Hepatocyte (in vitro differentiated cells): ENCODE data around the gene DOCK4. TPM values are rescaled to one million over a fixed set of nuclear protein-coding genes. Genes with fewer than 3 reads are reported as not detected.

Experiments used
- DNase-seq: peaks from one replicate; pipeline ENCODE4 v3.0.0-alpha.2; 2016; ENCODE audit warnings: low spot score
- H2AFZ ChIP-seq: fragments of 200-600 bp; sonication (generic); 2 replicates; pipeline ENCODE4 v1.6.0; 2016; ENCODE audit warnings: antibody characterized with exemption, mild to moderate bottlenecking
- H3K27ac ChIP-seq: fragments of 200-600 bp; sonication (generic); 2 replicates; pipeline ENCODE4 v1.5.1; 2016; ENCODE audit warnings: mild to moderate bottlenecking
- H3K27me3 ChIP-seq: fragments of 200-600 bp; sonication (generic); 2 replicates; pipeline ENCODE4 v1.6.1; 2016
- H3K36me3 ChIP-seq: fragments of 200-600 bp; sonication (generic); replicated peaks from 2 replicates; pipeline ENCODE4 v1.5.1; 2016; ENCODE audit warnings: low read depth; ENCODE audit not compliant: insufficient read depth
- H3K4me1 ChIP-seq: fragments of 200-600 bp; sonication (generic); 2 replicates; pipeline ENCODE4 v1.5.1; 2016; ENCODE audit warnings: mild to moderate bottlenecking, moderate library complexity; ENCODE audit not compliant: insufficient read depth
- H3K4me2 ChIP-seq: fragments of 200-600 bp; sonication (generic); 2 replicates; pipeline ENCODE4 v1.6.0; 2016
- H3K4me3 ChIP-seq: fragments of 200-600 bp; sonication (generic); 2 replicates; pipeline ENCODE4 v1.5.1; 2016; ENCODE audit warnings: mild to moderate bottlenecking
- H3K79me2 ChIP-seq: fragments of 200-600 bp; sonication (generic); 2 replicates; pipeline ENCODE4 v1.6.0; 2017; ENCODE audit warnings: mild to moderate bottlenecking
- H3K9me2 ChIP-seq: fragments of 200-600 bp; sonication (generic); replicated peaks from 2 replicates; pipeline ENCODE4 v1.6.0; 2017; ENCODE audit warnings: mild to moderate bottlenecking; ENCODE audit not compliant: insufficient read depth
- H3K9me3 ChIP-seq: fragments of 200-600 bp; sonication (generic); 2 replicates; pipeline ENCODE4 v1.5.1; 2016; ENCODE audit warnings: low read depth, mild to moderate bottlenecking
- H4K20me1 ChIP-seq: fragments of 200-600 bp; sonication (generic); 2 replicates; pipeline ENCODE4 v1.6.0; 2016; ENCODE audit warnings: mild to moderate bottlenecking; ENCODE audit not compliant: insufficient read depth, poor library complexity, severe bottlenecking
- EZH2 ChIP-seq: fragments of 200-600 bp; sonication (generic); IDR thresholded peaks from 2 replicates; pipeline ENCODE4 v1.6.1; 2016; ENCODE audit warnings: antibody characterized with exemption, mild to moderate bottlenecking, borderline replicate concordance
- EZH2phosphoT487 ChIP-seq: fragments of 200-600 bp; sonication (generic); IDR thresholded peaks from one replicate; pipeline ENCODE4 v1.6.1; 2018; ENCODE audit warnings: antibody characterized with exemption, mild to moderate bottlenecking, low read depth, moderate library complexity; ENCODE audit not compliant: unreplicated experiment, severe bottlenecking
- WGBS: methylation state at CpG from one replicate; pipeline ENCODE4 v1.1.6; 2016; ENCODE audit warnings: low lambda C conversion rate; ENCODE audit errors: missing lambda C conversion rate; 5-methylcytosine and 5-hydroxymethylcytosine counted together
- polyA plus RNA-seq: library from polyadenylated mRNA; unstranded; fragments of >200 nt; fragmentation: Nextera tagmentation; extraction: Ambion mirVana; gene quantifications from 2 replicates; pipeline ENCODE4 v1.2.1, GENCODE V29; 2016
- total RNA-seq: library from RNA; depleted of rRNA; stranded (reverse); fragments of >200 nt; gene quantifications from 2 replicates; pipeline ENCODE4 v1.2.3, GENCODE V29; 2014
- TF ChIP-seq, protein P1 (sequence below): fragments of 200-600 bp; sonication (generic); IDR thresholded peaks from 2 replicates; pipeline ENCODE4 v1.5.1; 2016; ENCODE audit warnings: antibody characterized with exemption, mild to moderate bottlenecking; ENCODE audit not compliant: poor library complexity

Gene DOCK4
- total and polyA plus RNA-seq, 2 experiments from 2014 or later, result 4.4 to 22.9 TPM

DNA sequence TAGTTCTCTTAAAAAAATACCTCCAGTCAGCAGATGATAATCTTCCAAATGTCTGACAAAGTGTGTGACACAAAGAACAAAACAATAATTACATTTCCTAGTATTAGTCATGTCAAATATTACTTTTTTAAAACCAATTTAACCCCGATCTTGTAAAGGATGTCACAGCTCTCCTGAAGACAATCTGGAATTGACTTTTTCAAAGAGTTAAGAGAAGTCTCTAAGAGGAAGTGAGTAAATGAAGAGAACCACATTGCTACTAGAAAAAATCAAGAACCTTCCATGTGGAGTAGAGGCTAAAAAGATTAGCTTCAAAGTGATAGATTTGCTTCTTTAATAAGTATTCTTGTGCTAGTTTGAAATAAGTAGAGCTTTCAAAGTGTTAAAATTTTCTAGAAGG, 425.7 kb downstream of the DOCK4 start:
- Histone ChIP-seq H3K27me3 (no peaks in the 10 kb centered on the region), H3K79me2 (no peaks in the 10 kb centered on the region), H3K4me3 (no peak overlapping the region), H3K27ac (no peak overlapping the region), H3K4me2 (no peak overlapping the region), H4K20me1 (no peaks in the 10 kb centered on the region), H3K36me3 (no peaks in the 10 kb centered on the region), H3K4me1 (no peaks in the 10 kb centered on the region), H3K9me2 (no peaks in the 10 kb centered on the region), H2AFZ (no peak overlapping the region), H3K9me3 (no peaks in the 10 kb centered on the region)
- DNase-seq, result no peak
- 78% methylated on average over 1 of the region's 1 CpG for WGBS
- TF ChIP-seq EZH2 (no peak), EZH2phosphoT487 (no peak)
- TF ChIP-seq, protein P1, sequence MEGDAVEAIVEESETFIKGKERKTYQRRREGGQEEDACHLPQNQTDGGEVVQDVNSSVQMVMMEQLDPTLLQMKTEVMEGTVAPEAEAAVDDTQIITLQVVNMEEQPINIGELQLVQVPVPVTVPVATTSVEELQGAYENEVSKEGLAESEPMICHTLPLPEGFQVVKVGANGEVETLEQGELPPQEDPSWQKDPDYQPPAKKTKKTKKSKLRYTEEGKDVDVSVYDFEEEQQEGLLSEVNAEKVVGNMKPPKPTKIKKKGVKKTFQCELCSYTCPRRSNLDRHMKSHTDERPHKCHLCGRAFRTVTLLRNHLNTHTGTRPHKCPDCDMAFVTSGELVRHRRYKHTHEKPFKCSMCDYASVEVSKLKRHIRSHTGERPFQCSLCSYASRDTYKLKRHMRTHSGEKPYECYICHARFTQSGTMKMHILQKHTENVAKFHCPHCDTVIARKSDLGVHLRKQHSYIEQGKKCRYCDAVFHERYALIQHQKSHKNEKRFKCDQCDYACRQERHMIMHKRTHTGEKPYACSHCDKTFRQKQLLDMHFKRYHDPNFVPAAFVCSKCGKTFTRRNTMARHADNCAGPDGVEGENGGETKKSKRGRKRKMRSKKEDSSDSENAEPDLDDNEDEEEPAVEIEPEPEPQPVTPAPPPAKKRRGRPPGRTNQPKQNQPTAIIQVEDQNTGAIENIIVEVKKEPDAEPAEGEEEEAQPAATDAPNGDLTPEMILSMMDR, result no peak

DNA sequence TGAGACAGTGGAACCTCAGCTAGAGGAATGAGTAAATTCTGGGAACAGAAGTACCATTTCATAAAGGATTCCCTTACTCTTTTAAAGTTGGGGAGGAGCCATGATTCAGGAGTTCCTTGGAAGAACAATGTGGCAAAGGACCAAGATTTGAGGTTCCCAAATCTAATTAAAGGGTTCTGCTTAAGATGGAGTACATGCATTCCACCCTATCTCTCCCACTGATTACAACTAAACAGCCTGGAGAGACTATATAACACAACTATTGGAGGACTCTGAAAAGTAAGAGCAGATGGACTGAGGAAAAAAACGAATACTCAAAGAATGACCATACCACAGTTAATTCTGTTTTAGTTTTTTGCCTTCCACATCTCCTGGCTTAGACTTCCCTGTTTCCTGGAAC, 431.0 kb downstream of the DOCK4 start:
- Histone ChIP-seq H3K79me2 (no peaks in the 10 kb centered on the region), H3K36me3 (no peaks in the 10 kb centered on the region), H3K27me3 (no peaks in the 10 kb centered on the region), H3K4me3 (no peak overlapping the region), H3K4me1 (no peaks in the 10 kb centered on the region), H3K27ac (no peak overlapping the region), H4K20me1 (no peaks in the 10 kb centered on the region), H3K9me2 (no peaks in the 10 kb centered on the region), H3K9me3 (no peaks in the 10 kb centered on the region), H3K4me2 (no peak overlapping the region), H2AFZ (no peak overlapping the region)
- TF ChIP-seq, protein P1, result no peak
- TF ChIP-seq EZH2phosphoT487, result no peak
- TF ChIP-seq EZH2, result no peak
- no peak for DNase-seq
- 93% methylated on average over 1 of the region's 1 CpG for WGBS

DNA sequence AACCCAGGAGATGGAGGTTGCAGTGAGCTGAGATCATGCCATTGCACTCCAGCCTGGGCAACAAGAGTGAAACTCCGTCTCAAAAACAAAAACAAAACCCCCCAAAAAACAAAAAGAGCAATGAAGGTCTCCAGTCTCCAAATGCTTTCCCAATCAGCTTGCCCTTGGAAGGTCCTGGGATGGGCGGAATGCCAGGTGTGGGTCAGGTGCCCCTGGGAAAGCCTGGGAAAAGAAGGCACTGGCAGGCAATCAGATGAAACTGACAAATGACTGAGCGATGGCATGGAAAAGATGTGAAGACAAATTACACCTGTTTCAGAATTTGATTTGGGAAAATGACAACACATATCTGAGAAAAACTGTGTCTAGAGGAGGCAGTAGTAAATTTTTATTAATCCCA, 433.5 kb downstream of the DOCK4 start:
- no peaks in the 10 kb centered on the region for H3K79me2 ChIP-seq
- H3K9me3 ChIP-seq, result no peaks in the 10 kb centered on the region
- H3K4me3 ChIP-seq, result no peak overlapping the region
- no peak overlapping the region for H3K27ac ChIP-seq
- no peaks in the 10 kb centered on the region for H3K9me2 ChIP-seq
- WGBS, result 91% methylated on average over 3 of the region's 3 CpGs
- H3K4me1 ChIP-seq, result no peaks in the 10 kb centered on the region
- no peaks in the 10 kb centered on the region for H4K20me1 ChIP-seq
- H2AFZ ChIP-seq, result no peak overlapping the region
- no peak for DNase-seq
- H3K4me2 ChIP-seq, result no peak overlapping the region
- no peaks in the 10 kb centered on the region for H3K36me3 ChIP-seq
- TF ChIP-seq, protein P1, result no peak
- TF ChIP-seq EZH2, result no peak
- no peak for TF ChIP-seq EZH2phosphoT487
- no peaks in the 10 kb centered on the region for H3K27me3 ChIP-seq

DNA sequence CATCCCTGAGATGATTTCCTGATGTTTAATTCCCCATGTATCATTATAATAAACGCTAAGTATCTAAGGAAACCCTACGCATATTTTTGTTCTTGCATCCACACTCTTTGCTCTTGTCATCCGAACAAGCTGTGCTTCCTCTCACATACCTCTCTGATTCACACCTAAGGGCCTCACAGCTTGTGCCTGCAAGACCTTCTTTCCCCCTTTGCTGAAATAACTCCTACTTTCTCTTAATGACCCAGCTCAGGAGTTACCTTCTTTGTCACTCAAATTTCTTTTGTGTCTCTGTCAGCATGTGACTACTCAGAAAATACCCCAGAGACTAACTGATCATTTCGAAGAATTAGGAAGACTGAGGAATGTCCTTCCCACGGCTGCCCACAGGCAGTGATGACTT, 434.6 kb downstream of the DOCK4 start:
- H3K36me3 ChIP-seq, result no peaks in the 10 kb centered on the region
- no peak overlapping the region for H2AFZ ChIP-seq
- no peak overlapping the region for H3K4me2 ChIP-seq
- WGBS, result 97% methylated on average over 5 of the region's 5 CpGs
- no peaks in the 10 kb centered on the region for H3K9me2 ChIP-seq
- no peak for DNase-seq
- H3K27ac ChIP-seq, result no peak overlapping the region
- H3K4me1 ChIP-seq, result no peaks in the 10 kb centered on the region
- H4K20me1 ChIP-seq, result no peaks in the 10 kb centered on the region
- H3K9me3 ChIP-seq, result no peaks in the 10 kb centered on the region
- H3K27me3 ChIP-seq, result no peaks in the 10 kb centered on the region
- no peaks in the 10 kb centered on the region for H3K79me2 ChIP-seq
- TF ChIP-seq, protein P1, result no peak
- no peak for TF ChIP-seq EZH2phosphoT487
- TF ChIP-seq EZH2, result no peak
- no peak overlapping the region for H3K4me3 ChIP-seq
